H1 (cell line): ENCODE measurements around the gene FSCN2. TPM values are rescaled to one million over a fixed set of nuclear protein-coding genes. Genes with fewer than 3 reads are reported as not detected.

Source experiments
- FOSL1 ChIP-seq: IDR thresholded peaks from 2 replicates; pipeline ENCODE4 v1.6.1; 2011; ENCODE audit warnings: mild to moderate bottlenecking, low read depth, low read length, moderate library complexity; ENCODE audit not compliant: insufficient read depth
- SIRT6 ChIP-seq: IDR thresholded peaks from one replicate; pipeline ENCODE4 v1.7.1; 2012; ENCODE audit warnings: low read length, inconsistent platforms
- polyA plus RNA-seq, 7 experiments: library from polyadenylated mRNA; depleted of rRNA in 3 of 7; stranded (reverse) in 5 of 7; unstranded in 2 of 7; fragments of >200 nt in 5 of 7; fragments of 200-250 nt in 2 of 7; gene quantifications; 1 replicate in 5 of 7; 2 replicates in 1 of 7; 4 replicates in 1 of 7; pipeline versions ENCODE4 v1.2.1 to v1.2.3, GENCODE V29; 2011 to 2013; ENCODE audit warnings: missing spikeins in 2 of 7, mixed read lengths in 2 of 7
- total RNA-seq: library from RNA; stranded (reverse); fragmentation: NEBNext Ultra II Directional; extraction: Animal tissue kit (Norgen Biotek cat#: 25700); gene quantifications from 2 replicates; pipeline ENCODE4 v1.2.1, GENCODE V29; 2021

The FSCN2 gene
- total and polyA plus RNA-seq, 2 of the 8 experiments (the other 6 are each of a cell fraction or from before 2014, with no cell fraction given) = 0.18 to 0.30 TPM

- TF ChIP-seq SIRT6 (no peak), FOSL1 (no peak)
Measured at GRCh38 chr17:81513372-81513752, 14.8 kb upstream of the FSCN2 start (continued).
